Measurements from ENCODE around the gene PCNX2.

DNA sequence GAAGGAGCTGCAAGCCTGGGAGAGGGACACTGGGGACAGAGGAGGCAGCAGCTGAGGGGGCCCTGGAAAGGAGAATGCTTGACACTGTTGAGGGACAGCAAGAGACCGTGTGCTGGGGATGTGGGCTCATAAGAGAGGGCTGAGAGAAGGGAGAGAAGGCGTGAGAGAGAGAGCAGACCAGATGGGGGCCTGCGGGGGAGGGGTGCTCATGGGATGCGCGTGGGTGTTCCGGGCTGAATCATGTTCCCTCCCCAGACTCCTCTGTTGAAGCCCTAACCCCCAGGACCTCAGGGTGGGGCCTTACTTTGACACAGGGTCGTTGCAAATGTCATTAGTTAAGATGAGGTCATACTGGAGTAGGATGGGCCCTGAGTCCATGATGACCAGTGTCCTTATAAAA is 304.3 kb downstream of the PCNX2 start:
- TF ChIP-seq, protein P1, sequence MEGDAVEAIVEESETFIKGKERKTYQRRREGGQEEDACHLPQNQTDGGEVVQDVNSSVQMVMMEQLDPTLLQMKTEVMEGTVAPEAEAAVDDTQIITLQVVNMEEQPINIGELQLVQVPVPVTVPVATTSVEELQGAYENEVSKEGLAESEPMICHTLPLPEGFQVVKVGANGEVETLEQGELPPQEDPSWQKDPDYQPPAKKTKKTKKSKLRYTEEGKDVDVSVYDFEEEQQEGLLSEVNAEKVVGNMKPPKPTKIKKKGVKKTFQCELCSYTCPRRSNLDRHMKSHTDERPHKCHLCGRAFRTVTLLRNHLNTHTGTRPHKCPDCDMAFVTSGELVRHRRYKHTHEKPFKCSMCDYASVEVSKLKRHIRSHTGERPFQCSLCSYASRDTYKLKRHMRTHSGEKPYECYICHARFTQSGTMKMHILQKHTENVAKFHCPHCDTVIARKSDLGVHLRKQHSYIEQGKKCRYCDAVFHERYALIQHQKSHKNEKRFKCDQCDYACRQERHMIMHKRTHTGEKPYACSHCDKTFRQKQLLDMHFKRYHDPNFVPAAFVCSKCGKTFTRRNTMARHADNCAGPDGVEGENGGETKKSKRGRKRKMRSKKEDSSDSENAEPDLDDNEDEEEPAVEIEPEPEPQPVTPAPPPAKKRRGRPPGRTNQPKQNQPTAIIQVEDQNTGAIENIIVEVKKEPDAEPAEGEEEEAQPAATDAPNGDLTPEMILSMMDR (IDR thresholded peaks at IDR 0.05), result no peak
- no peak for TF ChIP-seq POLR2A (IDR thresholded peaks at IDR 0.05)

Data from testis (tissue), 2 donors.